HEK293 (cell line): ENCODE results near the gene LRIF1.

ENCODE experiments used
- BCL11B ChIP-seq: fragments of 450-650 bp; formaldehyde crosslinking; IDR thresholded peaks from 2 replicates; pipeline ENCODE4 v1.5.1; 2016; ENCODE audit warnings: low read depth, missing biosample characterization, missing genetic modification characterization
- GFI1B ChIP-seq: fragments of 450-650 bp; formaldehyde crosslinking; IDR thresholded peaks from 2 replicates; pipeline ENCODE4 v1.5.1; 2016; ENCODE audit warnings: missing biosample characterization, missing genetic modification characterization
- GLI2 ChIP-seq: fragments of 450-650 bp; formaldehyde crosslinking; IDR thresholded peaks from 2 replicates; pipeline ENCODE4; 2017; ENCODE audit warnings: missing biosample characterization, missing genetic modification characterization, low read depth, borderline replicate concordance
- KLF16 ChIP-seq: fragments of 450-650 bp; formaldehyde crosslinking; IDR thresholded peaks from 2 replicates; pipeline ENCODE4 v1.5.1; 2017; ENCODE audit warnings: missing biosample characterization, missing genetic modification characterization
- PRDM1 ChIP-seq: fragments of 450-650 bp; formaldehyde crosslinking; IDR thresholded peaks from 2 replicates; pipeline ENCODE4; 2016; ENCODE audit warnings: missing biosample characterization, missing genetic modification characterization
- REPIN1 ChIP-seq: fragments of 450-650 bp; formaldehyde crosslinking; IDR thresholded peaks from 2 replicates; pipeline ENCODE4 v1.5.1; 2017; ENCODE audit warnings: missing biosample characterization, missing genetic modification characterization, low read depth
- ZEB2 ChIP-seq: fragments of 450-650 bp; formaldehyde crosslinking; IDR thresholded peaks from 2 replicates; pipeline ENCODE4 v1.5.1; 2016; ENCODE audit warnings: missing biosample characterization, missing genetic modification characterization
- ZFP3 ChIP-seq: fragments of 450-650 bp; formaldehyde crosslinking; IDR thresholded peaks from 2 replicates; pipeline ENCODE4 v1.5.1; 2016; ENCODE audit warnings: low read depth, missing biosample characterization, missing genetic modification characterization
- ZNF16 ChIP-seq: fragments of 450-650 bp; formaldehyde crosslinking; IDR thresholded peaks from 2 replicates; pipeline ENCODE4 v1.5.1; 2016; ENCODE audit warnings: low read depth, missing biosample characterization, missing genetic modification characterization
- ZNF184 ChIP-seq: fragments of 450-650 bp; IDR thresholded peaks from 2 replicates; pipeline ENCODE4 v1.5.1; 2018; ENCODE audit warnings: missing biosample characterization, mild to moderate bottlenecking, missing genetic modification characterization
- ZNF223 ChIP-seq: fragments of 450-650 bp; formaldehyde crosslinking; IDR thresholded peaks from 2 replicates; pipeline ENCODE4 v1.5.1; 2016; ENCODE audit warnings: missing biosample characterization, missing genetic modification characterization
- ZNF266 ChIP-seq: fragments of 450-650 bp; formaldehyde crosslinking; IDR thresholded peaks from 2 replicates; pipeline ENCODE4 v1.5.1; 2016; ENCODE audit warnings: missing biosample characterization, missing genetic modification characterization, low read depth
- ZNF350 ChIP-seq: fragments of 450-650 bp; formaldehyde crosslinking; IDR thresholded peaks from 2 replicates; pipeline ENCODE4 v1.5.0; 2017; ENCODE audit warnings: missing biosample characterization, mild to moderate bottlenecking, missing genetic modification characterization
- ZNF366 ChIP-seq: fragments of 450-650 bp; formaldehyde crosslinking; conservative IDR thresholded peaks from 2 replicates; pipeline ENCODE4 v1.5.1; 2016; ENCODE audit warnings: missing biosample characterization, missing genetic modification characterization
- ZNF394 ChIP-seq: fragments of 450-650 bp; formaldehyde crosslinking; IDR thresholded peaks from 2 replicates; pipeline ENCODE4 v1.5.1; 2016; ENCODE audit warnings: missing biosample characterization, missing genetic modification characterization, mild to moderate bottlenecking, moderate library complexity, borderline replicate concordance
- ZNF473 ChIP-seq: fragments of 450-650 bp; formaldehyde crosslinking; IDR thresholded peaks from 2 replicates; pipeline ENCODE4 v1.5.1; 2017; ENCODE audit warnings: missing biosample characterization, missing genetic modification characterization
- ZNF521 ChIP-seq: fragments of 450-650 bp; formaldehyde crosslinking; IDR thresholded peaks from 2 replicates; pipeline ENCODE4 v1.5.1; 2017; ENCODE audit warnings: missing biosample characterization, mild to moderate bottlenecking, missing genetic modification characterization
- ZNF529 ChIP-seq: fragments of 450-650 bp; formaldehyde crosslinking; IDR thresholded peaks from 2 replicates; pipeline ENCODE4 v1.5.1; 2017; ENCODE audit warnings: missing genetic modification characterization, missing biosample characterization; ENCODE audit not compliant: insufficient replicate concordance
- ZNF561 ChIP-seq: fragments of 450-650 bp; IDR thresholded peaks from 2 replicates; pipeline ENCODE4 v1.5.1; 2018; ENCODE audit warnings: missing biosample characterization, missing genetic modification characterization, borderline replicate concordance
- ZNF571 ChIP-seq: fragments of 450-650 bp; formaldehyde crosslinking; IDR thresholded peaks from 2 replicates; pipeline ENCODE4 v1.5.0; 2017; ENCODE audit warnings: missing biosample characterization, missing genetic modification characterization
- ZNF600 ChIP-seq: fragments of 450-650 bp; formaldehyde crosslinking; IDR thresholded peaks from 2 replicates; pipeline ENCODE4 v1.5.1; 2016; ENCODE audit warnings: missing biosample characterization, missing genetic modification characterization
- ZNF654 ChIP-seq: fragments of 450-650 bp; formaldehyde crosslinking; IDR thresholded peaks from 2 replicates; pipeline ENCODE4 v1.5.1; 2016; ENCODE audit warnings: low read depth, missing biosample characterization, missing genetic modification characterization
- ZNF777 ChIP-seq: fragments of 450-650 bp; formaldehyde crosslinking; IDR thresholded peaks from 2 replicates; pipeline ENCODE4 v1.5.1; 2017; ENCODE audit warnings: missing biosample characterization, missing genetic modification characterization, borderline replicate concordance
- ZNF837 ChIP-seq: fragments of 450-650 bp; formaldehyde crosslinking; IDR thresholded peaks from 2 replicates; pipeline ENCODE4 v1.5.1; 2016; ENCODE audit warnings: missing biosample characterization, missing genetic modification characterization
- ZSCAN16 ChIP-seq: fragments of 450-650 bp; formaldehyde crosslinking; IDR thresholded peaks from 2 replicates; pipeline ENCODE4 v1.5.1; 2016; ENCODE audit warnings: missing biosample characterization, missing genetic modification characterization
- ZSCAN30 ChIP-seq: fragments of 450-650 bp; IDR thresholded peaks from 2 replicates; pipeline ENCODE4 v1.5.1; 2018; ENCODE audit warnings: missing biosample characterization, mild to moderate bottlenecking, missing genetic modification characterization, moderate library complexity
- TF ChIP-seq, protein P1 (sequence below): fragments of 450-650 bp; formaldehyde crosslinking; IDR thresholded peaks from 2 replicates; pipeline ENCODE4 v1.5.1; 2016; ENCODE audit warnings: missing biosample characterization, missing genetic modification characterization, borderline replicate concordance
- TF ChIP-seq, protein P2 (sequence below): fragments of 450-650 bp; formaldehyde crosslinking; IDR thresholded peaks from 2 replicates; pipeline ENCODE4 v1.5.1; 2016; ENCODE audit warnings: missing biosample characterization, missing genetic modification characterization
- TF ChIP-seq, protein P3 (sequence below): fragments of 450-650 bp; formaldehyde crosslinking; IDR thresholded peaks from 2 replicates; pipeline ENCODE4 v1.5.1; 2016; ENCODE audit warnings: missing biosample characterization, missing genetic modification characterization
- TF ChIP-seq, protein P4 (sequence below): fragments of 450-650 bp; formaldehyde crosslinking; IDR thresholded peaks from 2 replicates; pipeline ENCODE4 v1.5.1; 2016; ENCODE audit warnings: missing biosample characterization, missing genetic modification characterization

LRIF1 gene

DNA sequence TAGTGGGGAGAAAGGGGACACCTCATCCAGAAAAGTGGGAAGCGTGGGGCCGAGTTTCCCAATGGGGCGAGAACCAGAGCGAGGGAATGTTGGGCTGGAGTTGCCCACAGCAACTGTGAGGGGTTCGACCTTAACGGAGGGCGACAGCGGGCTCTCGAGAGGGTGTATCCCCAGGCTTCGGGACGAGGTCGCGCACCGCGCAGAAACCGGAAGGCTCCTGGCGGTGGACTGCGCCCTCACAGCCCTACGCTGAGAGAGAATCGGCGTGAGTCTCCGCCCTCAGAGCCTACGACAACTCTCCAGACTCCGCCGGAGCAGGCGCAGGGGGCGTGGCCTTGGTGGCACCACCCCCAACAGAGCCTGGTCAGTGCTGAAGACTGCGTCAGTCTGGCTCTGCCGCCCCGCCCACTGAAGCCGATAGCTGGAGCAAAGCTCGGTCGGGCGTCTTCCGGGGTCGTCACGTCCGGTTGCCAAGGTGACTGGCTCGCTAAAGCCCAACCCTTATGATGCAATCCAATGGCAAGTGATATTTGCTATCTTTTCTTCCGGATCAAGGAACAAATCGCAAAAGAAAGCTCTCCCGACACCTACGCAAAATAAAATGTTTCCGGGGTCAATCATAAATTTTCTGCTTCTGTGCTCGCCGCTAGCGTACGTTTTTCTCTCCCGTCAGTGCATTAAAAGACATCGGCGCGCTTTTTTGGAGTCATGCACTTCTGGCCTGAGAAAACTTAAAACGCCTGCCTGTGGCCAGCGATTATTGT is at the start of gene LRIF1 (continued):
- TF ChIP-seq, protein P1, sequence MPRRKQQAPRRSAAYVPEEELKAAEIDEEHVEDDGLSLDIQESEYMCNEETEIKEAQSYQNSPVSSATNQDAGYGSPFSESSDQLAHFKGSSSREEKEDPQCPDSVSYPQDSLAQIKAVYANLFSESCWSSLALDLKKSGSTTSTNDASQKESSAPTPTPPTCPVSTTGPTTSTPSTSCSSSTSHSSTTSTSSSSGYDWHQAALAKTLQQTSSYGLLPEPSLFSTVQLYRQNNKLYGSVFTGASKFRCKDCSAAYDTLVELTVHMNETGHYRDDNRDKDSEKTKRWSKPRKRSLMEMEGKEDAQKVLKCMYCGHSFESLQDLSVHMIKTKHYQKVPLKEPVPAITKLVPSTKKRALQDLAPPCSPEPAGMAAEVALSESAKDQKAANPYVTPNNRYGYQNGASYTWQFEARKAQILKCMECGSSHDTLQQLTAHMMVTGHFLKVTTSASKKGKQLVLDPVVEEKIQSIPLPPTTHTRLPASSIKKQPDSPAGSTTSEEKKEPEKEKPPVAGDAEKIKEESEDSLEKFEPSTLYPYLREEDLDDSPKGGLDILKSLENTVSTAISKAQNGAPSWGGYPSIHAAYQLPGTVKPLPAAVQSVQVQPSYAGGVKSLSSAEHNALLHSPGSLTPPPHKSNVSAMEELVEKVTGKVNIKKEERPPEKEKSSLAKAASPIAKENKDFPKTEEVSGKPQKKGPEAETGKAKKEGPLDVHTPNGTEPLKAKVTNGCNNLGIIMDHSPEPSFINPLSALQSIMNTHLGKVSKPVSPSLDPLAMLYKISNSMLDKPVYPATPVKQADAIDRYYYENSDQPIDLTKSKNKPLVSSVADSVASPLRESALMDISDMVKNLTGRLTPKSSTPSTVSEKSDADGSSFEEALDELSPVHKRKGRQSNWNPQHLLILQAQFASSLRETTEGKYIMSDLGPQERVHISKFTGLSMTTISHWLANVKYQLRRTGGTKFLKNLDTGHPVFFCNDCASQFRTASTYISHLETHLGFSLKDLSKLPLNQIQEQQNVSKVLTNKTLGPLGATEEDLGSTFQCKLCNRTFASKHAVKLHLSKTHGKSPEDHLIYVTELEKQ (tag by site-specific recombination): no peak
- TF ChIP-seq ZNF561 (tag by site-specific recombination) (peak; percentile 28; the same call in 1 of the 2 replicates), GFI1B (tag by site-specific recombination) (no peak), ZNF777 (tag by site-specific recombination) (no peak), ZSCAN30 (tag by site-specific recombination) (peak; percentile 77), PRDM1 (no peak; the same call in 1 of the 2 replicates), ZFP3 (tag by site-specific recombination) (no peak), ZNF521 (no peak), ZNF350 (tag by site-specific recombination) (peak; percentile 61; the same call in 1 of the 2 replicates), REPIN1 (tag by site-specific recombination) (no peak), ZNF837 (no peak), ZNF266 (no peak), BCL11B (tag by site-specific recombination) (no peak), ZNF473 (no peak), ZNF654 (tag by site-specific recombination) (no peak), ZNF366 (tag by site-specific recombination) (peak; percentile 55), ZNF184 (no peak; the same call in 1 of the 2 replicates), GLI2 (tag by site-specific recombination) (no peak), ZNF529 (tag by site-specific recombination) (no peak), ZNF600 (tag by site-specific recombination) (peak; percentile 66; the same call in 1 of the 2 replicates), ZNF571 (tag by site-specific recombination) (no peak), ZSCAN16 (tag by site-specific recombination) (no peak), KLF16 (tag by site-specific recombination) (peak; percentile 43; the same call in 1 of the 2 replicates), ZNF16 (no peak), ZNF394 (tag by site-specific recombination) (no peak; the same call in 1 of the 2 replicates), ZNF223 (tag by site-specific recombination) (no peak), ZEB2 (0 out of 2 replicates have a peak, but pooled peaks have one; percentile 49)
- TF ChIP-seq, protein P2, sequence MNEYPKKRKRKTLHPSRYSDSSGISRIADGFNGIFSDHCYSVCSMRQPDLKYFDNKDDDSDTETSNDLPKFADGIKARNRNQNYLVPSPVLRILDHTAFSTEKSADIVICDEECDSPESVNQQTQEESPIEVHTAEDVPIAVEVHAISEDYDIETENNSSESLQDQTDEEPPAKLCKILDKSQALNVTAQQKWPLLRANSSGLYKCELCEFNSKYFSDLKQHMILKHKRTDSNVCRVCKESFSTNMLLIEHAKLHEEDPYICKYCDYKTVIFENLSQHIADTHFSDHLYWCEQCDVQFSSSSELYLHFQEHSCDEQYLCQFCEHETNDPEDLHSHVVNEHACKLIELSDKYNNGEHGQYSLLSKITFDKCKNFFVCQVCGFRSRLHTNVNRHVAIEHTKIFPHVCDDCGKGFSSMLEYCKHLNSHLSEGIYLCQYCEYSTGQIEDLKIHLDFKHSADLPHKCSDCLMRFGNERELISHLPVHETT: peak; percentile 42; the same call in 1 of the 2 replicates
- TF ChIP-seq, protein P3, sequence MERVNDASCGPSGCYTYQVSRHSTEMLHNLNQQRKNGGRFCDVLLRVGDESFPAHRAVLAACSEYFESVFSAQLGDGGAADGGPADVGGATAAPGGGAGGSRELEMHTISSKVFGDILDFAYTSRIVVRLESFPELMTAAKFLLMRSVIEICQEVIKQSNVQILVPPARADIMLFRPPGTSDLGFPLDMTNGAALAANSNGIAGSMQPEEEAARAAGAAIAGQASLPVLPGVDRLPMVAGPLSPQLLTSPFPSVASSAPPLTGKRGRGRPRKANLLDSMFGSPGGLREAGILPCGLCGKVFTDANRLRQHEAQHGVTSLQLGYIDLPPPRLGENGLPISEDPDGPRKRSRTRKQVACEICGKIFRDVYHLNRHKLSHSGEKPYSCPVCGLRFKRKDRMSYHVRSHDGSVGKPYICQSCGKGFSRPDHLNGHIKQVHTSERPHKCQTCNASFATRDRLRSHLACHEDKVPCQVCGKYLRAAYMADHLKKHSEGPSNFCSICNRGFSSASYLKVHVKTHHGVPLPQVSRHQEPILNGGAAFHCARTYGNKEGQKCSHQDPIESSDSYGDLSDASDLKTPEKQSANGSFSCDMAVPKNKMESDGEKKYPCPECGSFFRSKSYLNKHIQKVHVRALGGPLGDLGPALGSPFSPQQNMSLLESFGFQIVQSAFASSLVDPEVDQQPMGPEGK (tag by site-specific recombination): peak; percentile 45; the same call in 1 of the 2 replicates
- TF ChIP-seq, protein P4, sequence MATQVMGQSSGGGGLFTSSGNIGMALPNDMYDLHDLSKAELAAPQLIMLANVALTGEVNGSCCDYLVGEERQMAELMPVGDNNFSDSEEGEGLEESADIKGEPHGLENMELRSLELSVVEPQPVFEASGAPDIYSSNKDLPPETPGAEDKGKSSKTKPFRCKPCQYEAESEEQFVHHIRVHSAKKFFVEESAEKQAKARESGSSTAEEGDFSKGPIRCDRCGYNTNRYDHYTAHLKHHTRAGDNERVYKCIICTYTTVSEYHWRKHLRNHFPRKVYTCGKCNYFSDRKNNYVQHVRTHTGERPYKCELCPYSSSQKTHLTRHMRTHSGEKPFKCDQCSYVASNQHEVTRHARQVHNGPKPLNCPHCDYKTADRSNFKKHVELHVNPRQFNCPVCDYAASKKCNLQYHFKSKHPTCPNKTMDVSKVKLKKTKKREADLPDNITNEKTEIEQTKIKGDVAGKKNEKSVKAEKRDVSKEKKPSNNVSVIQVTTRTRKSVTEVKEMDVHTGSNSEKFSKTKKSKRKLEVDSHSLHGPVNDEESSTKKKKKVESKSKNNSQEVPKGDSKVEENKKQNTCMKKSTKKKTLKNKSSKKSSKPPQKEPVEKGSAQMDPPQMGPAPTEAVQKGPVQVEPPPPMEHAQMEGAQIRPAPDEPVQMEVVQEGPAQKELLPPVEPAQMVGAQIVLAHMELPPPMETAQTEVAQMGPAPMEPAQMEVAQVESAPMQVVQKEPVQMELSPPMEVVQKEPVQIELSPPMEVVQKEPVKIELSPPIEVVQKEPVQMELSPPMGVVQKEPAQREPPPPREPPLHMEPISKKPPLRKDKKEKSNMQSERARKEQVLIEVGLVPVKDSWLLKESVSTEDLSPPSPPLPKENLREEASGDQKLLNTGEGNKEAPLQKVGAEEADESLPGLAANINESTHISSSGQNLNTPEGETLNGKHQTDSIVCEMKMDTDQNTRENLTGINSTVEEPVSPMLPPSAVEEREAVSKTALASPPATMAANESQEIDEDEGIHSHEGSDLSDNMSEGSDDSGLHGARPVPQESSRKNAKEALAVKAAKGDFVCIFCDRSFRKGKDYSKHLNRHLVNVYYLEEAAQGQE (tag by site-specific recombination): peak; percentile 46; the same call in 1 of the 2 replicates
